ENCODE results near the gene NRBF2.

DNA sequence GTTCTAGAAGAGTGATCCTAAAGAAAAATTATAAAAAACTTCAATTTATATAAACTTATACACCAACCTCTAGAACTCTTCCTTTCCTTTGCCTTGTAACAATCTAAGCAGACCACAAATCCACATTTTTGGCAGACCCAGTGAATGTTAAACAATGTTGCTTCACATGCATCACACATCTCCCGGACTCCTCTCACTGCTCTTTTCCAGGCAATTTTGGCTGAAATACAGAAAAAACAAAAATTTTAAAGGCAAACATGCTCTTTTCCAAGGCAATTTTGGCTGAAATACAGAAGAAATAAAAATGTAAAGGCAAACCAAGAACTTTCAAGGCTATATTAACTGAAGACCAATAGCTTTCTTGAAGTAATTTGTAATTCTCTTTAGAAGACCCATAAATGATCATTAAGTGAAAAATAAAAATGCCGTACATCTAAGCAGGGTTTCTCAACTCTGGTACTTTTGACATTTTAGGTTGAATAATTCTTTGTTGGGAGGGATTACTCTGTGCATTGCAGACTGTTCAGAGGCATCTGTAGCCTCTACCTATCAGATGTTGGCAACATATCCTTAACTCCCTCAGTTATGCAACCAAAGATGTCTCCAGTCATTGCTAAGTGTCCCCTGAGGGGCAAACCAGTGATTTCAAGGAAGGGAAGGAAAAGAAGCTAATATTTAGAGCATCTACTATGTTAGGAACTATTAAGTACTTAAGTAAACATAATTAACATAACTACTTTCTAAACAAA, 64.4 kb downstream of the NRBF2 start:
- no peak for TF ChIP-seq POLR2AphosphoS5 (IDR thresholded peaks at IDR 0.05; ENCODE audit: low read depth, low read length)
- no peak for TF ChIP-seq TAF1 (IDR thresholded peaks at IDR 0.05; ENCODE audit: low read depth, low read length)
- no peak for TF ChIP-seq POLR2A (IDR thresholded peaks at IDR 0.05; ENCODE audit: low read depth, low read length)
- TF ChIP-seq SPI1 (IDR thresholded peaks at IDR 0.05; ENCODE audit: low read depth, low read length) = no peak
- TF ChIP-seq POU2F2 (IDR thresholded peaks at IDR 0.05; ENCODE audit: low read depth, low read length) = no peak
